ENCODE measurements around the gene ZCCHC14. TPM values are rescaled to one million over a fixed set of nuclear protein-coding genes. Genes with fewer than 3 reads are reported as not detected.
A peak's percentile ranks its signal among the peaks of the same experiment; 100 is the strongest.

The ZCCHC14 gene
- total and polyA plus RNA-seq, 2 of the 13 experiments (the other 11 are each of a cell fraction or from before 2014, with no cell fraction given), result 12.4 to 12.5 TPM

DNA sequence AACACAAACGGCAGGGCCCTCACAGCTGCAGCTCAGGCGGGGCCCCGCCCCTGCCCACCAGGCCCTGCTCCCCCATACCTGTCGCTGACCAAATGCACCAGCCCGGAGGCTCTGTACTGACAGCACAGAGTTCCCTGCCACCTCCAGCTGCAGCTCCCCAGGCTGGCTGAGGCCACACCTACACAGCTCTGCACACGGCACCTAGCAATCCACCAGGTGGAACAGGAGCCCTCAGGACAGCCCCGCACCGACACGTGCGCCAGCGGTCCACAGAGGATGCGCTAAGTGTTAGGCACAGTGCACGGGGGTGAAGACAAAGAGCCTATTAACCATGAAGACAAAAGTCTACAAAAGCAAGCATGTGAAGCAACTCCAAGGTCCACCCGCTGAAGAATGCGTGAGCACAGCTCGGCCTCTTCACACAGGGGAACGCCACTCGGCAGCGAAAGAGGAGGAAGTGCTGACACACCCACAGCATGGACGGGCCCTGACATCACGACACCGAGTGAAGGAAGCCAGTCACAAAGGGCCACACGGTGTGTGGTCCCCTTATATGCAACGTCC is 5.4 kb downstream of the ZCCHC14 start (continued):
- peak; percentile 26 for TF ChIP-seq IKZF4 (CRISPR knock-in tag; IDR thresholded peaks at IDR 0.05; ENCODE audit: borderline replicate concordance, low read depth, not compliant biosample characterization)
- 0 out of 2 replicates have a peak, but pooled peaks have one; percentile 23 for TF ChIP-seq ZNF737 (CRISPR knock-in tag; IDR thresholded peaks at IDR 0.05; ENCODE audit: borderline replicate concordance)
- no peak for TF ChIP-seq ZNF10 (CRISPR knock-in tag; IDR thresholded peaks at IDR 0.05; ENCODE audit: borderline replicate concordance, low read depth)
- TF ChIP-seq NPAS2 (CRISPR knock-in tag; IDR thresholded peaks at IDR 0.05; ENCODE audit: borderline replicate concordance), result no peak
- no peak for TF ChIP-seq ZNF709 (CRISPR knock-in tag; IDR thresholded peaks at IDR 0.05)
- peak; percentile 84 for TF ChIP-seq PHF21A (CRISPR knock-in tag; IDR thresholded peaks at IDR 0.05)
- TF ChIP-seq, protein P1, sequence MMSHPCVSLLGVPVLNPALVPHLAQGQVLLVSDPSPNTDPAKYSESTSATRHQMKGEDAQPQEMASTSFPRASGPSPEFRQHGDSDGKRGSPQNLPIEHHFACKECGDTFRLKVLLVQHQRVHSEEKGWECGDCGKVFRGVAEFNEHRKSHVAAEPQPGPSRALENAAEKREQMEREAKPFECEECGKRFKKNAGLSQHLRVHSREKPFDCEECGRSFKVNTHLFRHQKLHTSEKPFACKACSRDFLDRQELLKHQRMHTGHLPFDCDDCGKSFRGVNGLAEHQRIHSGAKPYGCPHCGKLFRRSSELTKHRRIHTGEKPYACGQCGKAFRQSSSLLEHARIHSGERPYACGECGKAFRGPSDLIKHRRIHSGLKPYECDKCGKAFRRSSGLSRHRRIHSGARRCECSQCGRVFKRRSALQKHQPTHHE (CRISPR knock-in tag; IDR thresholded peaks at IDR 0.05; ENCODE audit: borderline replicate concordance), result no peak
- TF ChIP-seq ZNF251 (CRISPR knock-in tag; IDR thresholded peaks at IDR 0.05), result peak; percentile 90
- TF ChIP-seq, protein P2, sequence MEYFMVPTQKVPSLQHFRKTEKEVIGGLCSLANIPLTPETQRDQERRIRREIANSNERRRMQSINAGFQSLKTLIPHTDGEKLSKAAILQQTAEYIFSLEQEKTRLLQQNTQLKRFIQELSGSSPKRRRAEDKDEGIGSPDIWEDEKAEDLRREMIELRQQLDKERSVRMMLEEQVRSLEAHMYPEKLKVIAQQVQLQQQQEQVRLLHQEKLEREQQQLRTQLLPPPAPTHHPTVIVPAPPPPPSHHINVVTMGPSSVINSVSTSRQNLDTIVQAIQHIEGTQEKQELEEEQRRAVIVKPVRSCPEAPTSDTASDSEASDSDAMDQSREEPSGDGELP (IDR thresholded peaks at IDR 0.05; ENCODE audit: borderline replicate concordance, low read depth), result peak; percentile 93
- TF ChIP-seq ZFP36L2 (CRISPR knock-in tag; IDR thresholded peaks at IDR 0.05), result no peak
- TF ChIP-seq, protein P3, sequence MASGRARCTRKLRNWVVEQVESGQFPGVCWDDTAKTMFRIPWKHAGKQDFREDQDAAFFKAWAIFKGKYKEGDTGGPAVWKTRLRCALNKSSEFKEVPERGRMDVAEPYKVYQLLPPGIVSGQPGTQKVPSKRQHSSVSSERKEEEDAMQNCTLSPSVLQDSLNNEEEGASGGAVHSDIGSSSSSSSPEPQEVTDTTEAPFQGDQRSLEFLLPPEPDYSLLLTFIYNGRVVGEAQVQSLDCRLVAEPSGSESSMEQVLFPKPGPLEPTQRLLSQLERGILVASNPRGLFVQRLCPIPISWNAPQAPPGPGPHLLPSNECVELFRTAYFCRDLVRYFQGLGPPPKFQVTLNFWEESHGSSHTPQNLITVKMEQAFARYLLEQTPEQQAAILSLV (CRISPR knock-in tag; IDR thresholded peaks at IDR 0.05; ENCODE audit: borderline replicate concordance), result no peak; the same call in 1 of the 2 replicates
- TF ChIP-seq RFXANK (CRISPR knock-in tag; IDR thresholded peaks at IDR 0.05), result no peak
- peak; percentile 75; the same call in 1 of the 2 replicates for TF ChIP-seq ZBTB8A (CRISPR knock-in tag; IDR thresholded peaks at IDR 0.05; ENCODE audit: borderline replicate concordance, low read depth)
- TF ChIP-seq PHF20 (CRISPR knock-in tag; IDR thresholded peaks at IDR 0.05), result peak; percentile 21; the same call in 1 of the 2 replicates
- no peak for TF ChIP-seq RORA (CRISPR knock-in tag; IDR thresholded peaks at IDR 0.05)
- no peak for TF ChIP-seq ZNF30 (CRISPR knock-in tag; IDR thresholded peaks at IDR 0.05)
- peak; percentile 76; the same call in 1 of the 2 replicates for TF ChIP-seq NRL (CRISPR knock-in tag; IDR thresholded peaks at IDR 0.05; ENCODE audit: borderline replicate concordance)
- TF ChIP-seq MIXL1 (CRISPR knock-in tag; IDR thresholded peaks at IDR 0.05), result 0 out of 2 replicates have a peak, but pooled peaks have one; percentile 27
- peak; percentile 86 for TF ChIP-seq BORCS8-MEF2B (CRISPR knock-in tag; IDR thresholded peaks at IDR 0.05)
- TF ChIP-seq, protein P4, sequence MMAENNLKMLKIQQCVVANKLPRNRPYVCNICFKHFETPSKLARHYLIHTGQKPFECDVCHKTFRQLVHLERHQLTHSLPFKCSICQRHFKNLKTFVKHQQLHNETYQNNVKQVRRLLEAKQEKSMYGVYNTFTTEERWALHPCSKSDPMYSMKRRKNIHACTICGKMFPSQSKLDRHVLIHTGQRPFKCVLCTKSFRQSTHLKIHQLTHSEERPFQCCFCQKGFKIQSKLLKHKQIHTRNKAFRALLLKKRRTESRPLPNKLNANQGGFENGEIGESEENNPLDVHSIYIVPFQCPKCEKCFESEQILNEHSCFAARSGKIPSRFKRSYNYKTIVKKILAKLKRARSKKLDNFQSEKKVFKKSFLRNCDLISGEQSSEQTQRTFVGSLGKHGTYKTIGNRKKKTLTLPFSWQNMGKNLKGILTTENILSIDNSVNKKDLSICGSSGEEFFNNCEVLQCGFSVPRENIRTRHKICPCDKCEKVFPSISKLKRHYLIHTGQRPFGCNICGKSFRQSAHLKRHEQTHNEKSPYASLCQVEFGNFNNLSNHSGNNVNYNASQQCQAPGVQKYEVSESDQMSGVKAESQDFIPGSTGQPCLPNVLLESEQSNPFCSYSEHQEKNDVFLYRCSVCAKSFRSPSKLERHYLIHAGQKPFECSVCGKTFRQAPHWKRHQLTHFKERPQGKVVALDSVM (CRISPR knock-in tag; IDR thresholded peaks at IDR 0.05), result peak; percentile 60
- TF ChIP-seq, protein P5, sequence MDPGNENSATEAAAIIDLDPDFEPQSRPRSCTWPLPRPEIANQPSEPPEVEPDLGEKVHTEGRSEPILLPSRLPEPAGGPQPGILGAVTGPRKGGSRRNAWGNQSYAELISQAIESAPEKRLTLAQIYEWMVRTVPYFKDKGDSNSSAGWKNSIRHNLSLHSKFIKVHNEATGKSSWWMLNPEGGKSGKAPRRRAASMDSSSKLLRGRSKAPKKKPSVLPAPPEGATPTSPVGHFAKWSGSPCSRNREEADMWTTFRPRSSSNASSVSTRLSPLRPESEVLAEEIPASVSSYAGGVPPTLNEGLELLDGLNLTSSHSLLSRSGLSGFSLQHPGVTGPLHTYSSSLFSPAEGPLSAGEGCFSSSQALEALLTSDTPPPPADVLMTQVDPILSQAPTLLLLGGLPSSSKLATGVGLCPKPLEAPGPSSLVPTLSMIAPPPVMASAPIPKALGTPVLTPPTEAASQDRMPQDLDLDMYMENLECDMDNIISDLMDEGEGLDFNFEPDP (CRISPR knock-in tag; conservative IDR thresholded peaks at IDR 0.05), result no peak
- no peak for TF ChIP-seq TEAD2 (CRISPR knock-in tag; IDR thresholded peaks at IDR 0.05)
- TF ChIP-seq ZZZ3 (CRISPR knock-in tag; IDR thresholded peaks at IDR 0.05; ENCODE audit: borderline replicate concordance), result 0 out of 2 replicates have a peak, but pooled peaks have one; percentile 59
- TF ChIP-seq KDM5B (CRISPR knock-in tag; IDR thresholded peaks at IDR 0.05; ENCODE audit: borderline replicate concordance), result peak; percentile 70; the same call in 1 of the 2 replicates

Data from HepG2 (cell line).